Measurements from ENCODE around the gene OTUB1.

DNA sequence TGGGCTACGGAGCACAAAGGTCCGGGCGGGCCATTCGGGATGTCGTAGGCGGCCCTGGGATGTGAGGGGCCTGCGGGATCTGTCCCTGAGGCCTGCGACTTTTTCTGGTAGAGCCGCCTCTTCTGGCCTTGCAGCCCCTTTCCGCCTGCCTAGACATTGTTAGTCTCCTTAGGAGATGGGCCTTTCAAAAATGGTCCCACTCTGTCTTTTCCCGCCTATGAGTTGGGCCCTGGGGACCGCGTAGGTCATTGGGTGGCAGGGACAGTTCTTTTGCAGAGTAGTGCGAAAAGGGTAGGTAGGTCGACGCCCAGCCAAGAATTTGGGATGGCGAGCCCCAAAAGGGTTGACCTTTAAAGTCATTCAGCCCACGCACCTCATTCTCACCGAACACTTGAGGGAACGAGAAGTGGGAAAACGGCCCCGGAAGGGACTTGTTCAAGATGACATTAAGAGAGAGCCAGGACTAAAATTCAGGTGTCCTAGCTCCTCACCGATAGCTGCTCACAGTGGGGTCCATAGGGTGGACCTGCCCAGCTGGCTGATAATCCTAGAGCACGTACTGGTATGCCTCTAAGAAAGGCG, 785 bp downstream of the OTUB1 start:
- TF ChIP-seq, protein P1, sequence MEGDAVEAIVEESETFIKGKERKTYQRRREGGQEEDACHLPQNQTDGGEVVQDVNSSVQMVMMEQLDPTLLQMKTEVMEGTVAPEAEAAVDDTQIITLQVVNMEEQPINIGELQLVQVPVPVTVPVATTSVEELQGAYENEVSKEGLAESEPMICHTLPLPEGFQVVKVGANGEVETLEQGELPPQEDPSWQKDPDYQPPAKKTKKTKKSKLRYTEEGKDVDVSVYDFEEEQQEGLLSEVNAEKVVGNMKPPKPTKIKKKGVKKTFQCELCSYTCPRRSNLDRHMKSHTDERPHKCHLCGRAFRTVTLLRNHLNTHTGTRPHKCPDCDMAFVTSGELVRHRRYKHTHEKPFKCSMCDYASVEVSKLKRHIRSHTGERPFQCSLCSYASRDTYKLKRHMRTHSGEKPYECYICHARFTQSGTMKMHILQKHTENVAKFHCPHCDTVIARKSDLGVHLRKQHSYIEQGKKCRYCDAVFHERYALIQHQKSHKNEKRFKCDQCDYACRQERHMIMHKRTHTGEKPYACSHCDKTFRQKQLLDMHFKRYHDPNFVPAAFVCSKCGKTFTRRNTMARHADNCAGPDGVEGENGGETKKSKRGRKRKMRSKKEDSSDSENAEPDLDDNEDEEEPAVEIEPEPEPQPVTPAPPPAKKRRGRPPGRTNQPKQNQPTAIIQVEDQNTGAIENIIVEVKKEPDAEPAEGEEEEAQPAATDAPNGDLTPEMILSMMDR (IDR thresholded peaks at IDR 0.05; ENCODE audit: low read length) = no peak
- TF ChIP-seq EZH2 (optimal IDR thresholded peaks at IDR 0.05; ENCODE audit: low read depth, low read length) (no peak), EZH2phosphoT487 (IDR thresholded peaks at IDR 0.05; ENCODE audit: low read length) (no peak)
